Measurements from ENCODE around the gene MORF4L1.
A peak's percentile ranks its signal among the peaks of the same experiment; 100 is the strongest.
"Not testable (repeated sequence)": the region's sequence is repeated elsewhere in the genome, so short reads cannot be mapped to it uniquely, and the experiment has no call there.

The MORF4L1 gene

DNA sequence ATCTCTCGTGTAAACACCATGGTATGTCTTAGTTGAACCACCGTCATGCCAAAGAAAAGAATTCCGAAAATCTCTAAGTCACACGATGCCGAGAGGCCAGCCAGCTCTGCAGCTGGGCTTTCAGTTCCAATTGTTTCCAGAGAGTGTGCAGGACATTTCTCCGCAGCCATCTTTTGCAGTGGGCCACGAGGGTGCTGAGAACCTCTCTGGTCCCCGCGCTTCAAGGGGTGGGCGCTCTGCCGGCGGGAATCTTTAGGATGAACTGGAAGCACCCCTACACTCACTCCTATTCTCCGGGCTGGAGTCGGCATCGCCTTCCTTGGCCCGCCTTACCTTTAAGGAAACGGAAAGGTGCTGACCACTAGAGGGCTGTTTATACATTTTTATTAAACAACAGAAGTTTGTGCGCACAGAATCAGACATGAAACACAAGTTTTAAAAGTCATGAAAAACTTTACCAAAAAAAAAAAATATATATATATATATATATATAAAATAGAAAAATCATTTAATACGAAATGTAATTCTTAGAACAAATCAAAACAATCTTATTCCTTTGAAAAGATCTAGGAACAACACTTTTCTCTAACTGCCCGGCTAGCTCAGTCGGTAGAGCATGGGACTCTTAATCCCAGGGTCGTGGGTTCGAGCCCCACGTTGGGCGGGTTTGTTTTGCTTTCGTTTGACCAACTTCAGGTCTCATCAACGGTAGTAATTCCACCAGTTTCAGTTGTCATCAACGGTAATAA lies 12.5 kb upstream of the MORF4L1 start:
- DNase-seq: peak; percentile 19 to 72 (median 44)

DNA sequence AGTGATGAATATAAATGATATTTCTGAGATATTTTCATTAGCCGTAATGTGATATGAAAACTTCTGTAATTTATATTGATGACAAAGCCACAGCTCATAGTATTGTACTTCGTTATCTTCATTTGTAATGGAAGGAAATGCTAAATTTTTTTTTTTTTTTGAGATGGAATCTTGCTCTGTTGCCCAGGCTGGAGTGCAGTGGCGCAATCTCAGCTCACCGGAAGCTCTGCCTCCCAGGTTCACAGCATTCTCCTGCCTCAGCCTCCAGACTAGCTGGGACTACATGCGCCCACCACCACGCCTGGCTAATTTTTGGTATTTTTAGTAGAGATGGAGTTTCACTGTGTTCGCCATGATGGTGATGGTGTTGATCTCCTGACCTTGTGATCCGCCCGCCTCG lies 7.1 kb upstream of the MORF4L1 start:
- DNase-seq: not testable (repeated sequence)

DNA sequence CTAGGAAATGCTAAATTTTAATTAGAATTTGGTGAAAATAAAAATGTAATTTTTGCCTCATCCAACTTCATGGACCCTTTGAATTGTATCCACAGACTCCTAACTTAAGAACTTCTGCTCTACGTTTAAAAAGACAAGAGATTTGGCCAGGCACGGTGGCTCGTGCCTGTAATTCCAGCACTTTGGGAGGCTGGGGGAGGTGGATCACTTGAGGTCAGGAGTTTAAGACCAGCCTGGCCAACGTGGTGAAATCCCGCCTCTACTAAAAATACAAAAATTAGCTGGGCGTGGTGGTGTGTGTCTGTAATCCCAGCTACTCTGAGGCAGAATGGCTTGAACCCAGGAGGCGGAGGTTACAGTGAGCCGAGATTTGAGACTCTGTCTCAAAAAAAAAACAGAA lies 6.7 kb upstream of the MORF4L1 start:
- not testable (repeated sequence) for DNase-seq

DNA sequence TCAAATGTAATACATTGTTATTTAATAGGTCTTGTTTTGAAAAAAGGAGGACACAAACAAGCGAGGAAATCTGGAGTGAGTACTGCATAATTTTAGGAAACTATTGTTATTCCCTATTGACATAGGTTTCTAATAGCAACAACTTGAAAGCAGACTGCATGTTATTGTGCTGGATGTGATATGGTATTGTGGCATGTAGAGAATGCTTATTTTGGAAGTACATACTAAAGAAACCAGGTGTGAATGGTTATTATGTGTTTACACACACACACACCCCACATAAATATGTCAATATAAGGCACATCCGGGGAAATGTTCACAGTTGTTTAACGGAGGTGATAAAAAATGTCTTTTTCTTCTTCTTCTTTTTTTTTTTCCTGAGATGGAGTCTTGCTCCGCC lies 5.9 kb upstream of the MORF4L1 start:
- DNase-seq: no peak

DNA sequence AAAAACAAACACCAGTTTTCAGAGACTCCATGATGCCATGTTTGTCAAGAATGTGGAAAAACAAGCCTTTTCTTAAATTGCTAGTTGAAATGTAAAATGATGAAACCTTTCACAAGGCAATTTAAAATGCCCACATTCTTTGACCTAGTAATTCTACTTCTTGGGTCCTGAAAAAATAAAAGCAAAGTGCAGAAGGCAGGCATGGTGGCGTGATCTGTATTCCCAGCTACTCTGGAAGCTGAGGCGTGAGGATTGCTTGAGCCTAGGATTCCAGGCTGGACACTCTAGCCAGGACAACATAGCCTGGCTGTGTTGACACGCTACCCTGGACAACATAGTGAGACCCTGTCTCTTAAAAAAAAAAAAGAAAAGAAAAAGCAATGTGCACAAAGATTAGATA lies 4.3 kb upstream of the MORF4L1 start:
- DNase-seq: no peak

DNA sequence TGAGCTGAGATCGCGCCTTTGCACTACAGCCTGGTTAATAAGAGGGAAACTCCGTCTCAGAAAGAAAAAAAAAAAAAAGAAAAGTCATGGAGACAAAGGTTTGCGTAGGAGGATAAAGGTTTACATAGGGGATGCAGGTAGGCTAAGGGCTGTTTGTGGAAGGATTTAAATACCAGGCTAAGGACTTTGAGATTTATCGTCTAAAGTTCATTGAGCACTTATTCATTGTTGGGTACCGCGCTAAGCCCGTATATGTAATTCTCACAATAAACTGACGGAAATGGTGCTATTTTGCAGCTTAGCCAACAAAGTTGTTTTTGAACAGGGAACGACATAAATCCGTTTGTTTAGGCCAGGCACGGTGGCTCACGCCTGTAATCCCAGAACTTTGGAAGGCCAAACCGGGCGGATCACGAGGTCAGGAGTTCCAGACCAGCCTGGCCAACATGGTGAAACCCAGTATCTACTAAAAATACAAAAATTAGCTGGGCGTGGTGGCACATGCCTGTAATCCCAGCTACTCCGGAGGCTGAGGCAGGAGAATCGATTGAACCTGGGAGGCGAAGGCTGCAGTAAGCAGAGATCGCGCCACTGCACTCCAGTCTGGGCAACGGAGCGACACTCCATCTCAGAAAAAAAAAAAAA lies 1.1 kb upstream of the MORF4L1 start:
- DNase-seq: not testable (repeated sequence)

DNA sequence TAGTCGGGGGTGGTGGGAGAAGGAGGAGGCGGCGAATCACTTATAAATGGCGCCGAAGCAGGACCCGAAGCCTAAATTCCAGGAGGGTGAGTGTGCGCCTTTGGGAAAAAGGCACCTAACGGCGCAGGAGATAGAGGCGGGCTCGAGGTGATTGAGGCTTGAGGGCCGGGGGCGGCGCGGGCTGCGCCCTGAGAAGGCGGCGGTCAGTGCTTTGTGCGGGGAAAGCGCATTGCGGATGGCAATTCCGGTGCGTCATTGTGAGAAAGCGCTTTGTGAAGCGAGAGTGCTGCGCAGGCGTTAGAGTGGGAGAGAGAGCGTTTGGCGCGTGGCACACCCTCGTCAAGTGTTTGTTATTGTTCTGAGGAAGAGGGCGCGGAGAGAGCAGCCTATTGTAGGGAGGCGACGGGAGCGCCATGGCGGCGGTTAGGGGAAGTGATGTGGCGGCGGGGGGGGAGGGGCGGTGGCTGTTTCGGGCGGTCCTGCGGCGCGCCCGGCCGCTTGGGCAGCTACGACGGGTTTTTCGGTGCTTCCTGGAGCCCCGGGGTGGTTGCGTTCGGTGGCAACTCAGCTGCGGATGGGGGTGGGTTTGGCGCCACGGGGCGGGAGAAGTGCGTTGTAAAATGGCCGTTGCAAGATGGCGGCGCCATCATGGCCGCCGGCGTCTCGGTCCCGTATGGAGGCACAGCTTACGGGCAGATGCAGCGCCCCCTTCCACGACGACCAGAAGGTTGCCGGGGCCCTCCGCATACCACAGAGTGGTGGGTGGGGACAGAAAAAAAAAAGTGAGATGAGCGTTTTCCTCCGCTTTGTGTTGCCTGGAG lies 492 bp downstream of the MORF4L1 start:
- peak; percentile 79 to 89 (median 88) for DNase-seq

DNA sequence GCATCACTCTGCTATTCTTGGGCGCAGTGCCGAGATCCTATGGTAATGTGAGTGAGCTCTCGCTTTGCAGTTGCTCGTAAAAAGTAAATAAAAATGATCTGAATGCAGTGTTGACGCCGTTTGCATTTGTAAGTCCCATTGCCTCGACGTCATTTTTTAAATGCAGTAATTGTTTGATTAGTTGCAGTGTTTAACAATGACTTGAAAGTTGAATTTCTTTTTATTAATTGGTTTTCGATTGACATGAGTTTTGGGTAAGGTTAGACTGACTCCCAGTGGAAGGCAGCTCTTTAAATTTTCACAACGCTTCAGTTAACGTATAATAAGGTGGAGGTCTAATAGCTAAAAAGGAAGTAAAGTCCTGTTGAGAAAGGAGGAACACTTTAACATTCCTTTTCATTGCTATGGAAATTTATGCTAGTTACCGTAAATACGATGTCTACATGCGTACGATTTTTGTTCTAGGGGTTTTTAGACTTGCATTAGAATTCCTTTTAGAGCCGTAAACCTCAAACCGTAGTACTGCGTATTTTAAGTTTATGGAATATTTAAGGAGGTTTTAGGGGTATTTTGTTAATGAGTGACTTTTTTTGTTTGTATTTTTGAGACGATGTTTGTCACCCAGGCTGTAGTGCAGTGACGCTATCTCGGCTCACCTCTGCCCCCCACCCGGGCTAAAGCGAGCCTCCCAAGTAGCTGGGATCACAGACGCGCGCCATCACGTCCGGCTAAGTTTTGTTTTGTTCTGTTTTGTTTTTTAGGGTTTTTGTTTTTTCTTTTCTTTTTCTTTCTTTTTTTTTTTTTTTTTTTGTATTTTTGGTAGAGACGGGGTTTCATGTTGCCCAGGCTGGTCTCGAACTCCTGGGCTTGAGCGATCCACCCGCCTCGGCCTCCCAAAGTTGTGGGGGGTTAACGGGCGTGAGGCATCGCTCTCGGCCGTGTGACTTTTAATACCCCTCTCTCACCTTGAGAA lies 1.4 kb downstream of the MORF4L1 start:
- DNase-seq: peak in 5 of 6 experiments; percentile 12 to 37 (median 23)

DNA sequence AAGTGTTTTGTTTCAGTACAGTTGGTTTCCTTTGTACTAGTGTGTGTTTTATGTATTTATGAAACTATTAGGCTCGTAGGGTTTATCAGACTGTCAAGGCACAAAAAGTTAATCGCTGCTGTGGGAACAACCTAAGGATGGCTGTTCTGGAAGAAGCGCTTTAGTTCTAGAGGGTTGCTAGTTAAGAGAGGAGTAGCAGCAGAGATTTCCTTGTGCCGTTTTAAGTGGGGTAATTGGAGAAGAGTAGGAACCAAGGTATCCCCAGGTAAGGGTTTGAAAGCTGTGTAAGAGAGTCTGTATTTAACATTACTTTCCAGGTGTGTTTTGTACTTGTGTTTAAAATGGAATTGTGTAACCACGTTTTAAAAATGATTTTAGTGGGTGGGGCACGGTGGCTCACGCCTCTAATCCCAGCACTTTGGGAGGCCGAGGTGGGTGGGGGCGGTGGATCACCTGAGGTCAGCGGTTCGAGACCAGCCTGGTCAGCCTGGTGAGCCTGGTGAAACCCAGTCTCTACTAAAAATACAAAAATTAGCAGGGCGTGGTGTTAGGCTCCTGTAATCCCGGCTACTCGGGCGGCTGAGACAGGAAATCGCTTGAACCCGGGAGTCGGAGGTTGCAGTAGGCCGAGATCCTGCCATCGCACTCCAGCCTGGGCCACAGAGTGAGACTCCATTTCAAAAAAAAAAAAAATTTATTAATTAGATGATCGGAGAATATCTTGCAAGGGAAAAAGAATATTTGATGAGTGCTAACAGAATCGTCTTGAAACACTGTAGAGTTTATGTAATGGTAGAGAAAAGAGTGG lies 2.6 kb downstream of the MORF4L1 start:
- no peak for DNase-seq

DNA sequence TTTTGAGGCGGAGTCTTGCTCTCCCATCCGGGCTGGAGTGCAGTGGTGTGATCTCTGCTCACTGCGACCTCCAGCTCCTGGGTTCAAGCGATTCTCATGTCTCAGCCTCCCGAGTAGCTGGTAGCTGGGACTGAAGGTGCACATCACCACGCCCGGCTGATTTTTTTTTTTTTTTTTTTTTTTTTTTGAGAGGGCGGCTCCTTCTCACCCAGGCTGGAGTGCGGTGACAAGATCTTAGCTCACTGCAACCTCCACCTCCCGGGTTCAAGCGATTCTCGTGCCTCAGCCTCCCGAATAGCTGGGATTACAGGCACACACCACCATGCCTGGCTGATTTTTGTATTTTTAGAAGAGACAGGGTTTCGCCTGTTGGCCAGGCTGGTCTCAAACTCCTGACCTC lies 4.3 kb downstream of the MORF4L1 start:
- peak in 1 of 6 experiments; percentile 10 for DNase-seq

DNA sequence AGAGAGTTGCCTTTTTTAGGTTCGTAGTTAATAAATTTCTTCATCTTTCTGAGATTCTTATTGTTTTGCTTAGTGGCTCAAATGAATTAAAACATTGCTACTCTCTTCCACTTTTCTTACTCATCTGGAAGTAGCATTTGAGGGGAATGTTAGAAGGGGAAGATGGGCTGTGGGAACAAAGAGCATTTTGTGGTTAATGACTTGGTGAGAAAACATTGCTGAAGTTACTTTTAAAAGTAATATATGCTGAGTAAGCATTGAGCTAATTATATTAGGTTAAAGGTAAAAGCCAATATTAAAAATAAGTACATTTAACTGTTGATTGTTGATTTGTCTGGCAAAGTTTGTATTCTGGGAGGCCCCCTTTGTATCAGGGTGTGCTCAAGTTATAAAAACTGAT lies 5.7 kb downstream of the MORF4L1 start:
- DNase-seq: no peak

DNA sequence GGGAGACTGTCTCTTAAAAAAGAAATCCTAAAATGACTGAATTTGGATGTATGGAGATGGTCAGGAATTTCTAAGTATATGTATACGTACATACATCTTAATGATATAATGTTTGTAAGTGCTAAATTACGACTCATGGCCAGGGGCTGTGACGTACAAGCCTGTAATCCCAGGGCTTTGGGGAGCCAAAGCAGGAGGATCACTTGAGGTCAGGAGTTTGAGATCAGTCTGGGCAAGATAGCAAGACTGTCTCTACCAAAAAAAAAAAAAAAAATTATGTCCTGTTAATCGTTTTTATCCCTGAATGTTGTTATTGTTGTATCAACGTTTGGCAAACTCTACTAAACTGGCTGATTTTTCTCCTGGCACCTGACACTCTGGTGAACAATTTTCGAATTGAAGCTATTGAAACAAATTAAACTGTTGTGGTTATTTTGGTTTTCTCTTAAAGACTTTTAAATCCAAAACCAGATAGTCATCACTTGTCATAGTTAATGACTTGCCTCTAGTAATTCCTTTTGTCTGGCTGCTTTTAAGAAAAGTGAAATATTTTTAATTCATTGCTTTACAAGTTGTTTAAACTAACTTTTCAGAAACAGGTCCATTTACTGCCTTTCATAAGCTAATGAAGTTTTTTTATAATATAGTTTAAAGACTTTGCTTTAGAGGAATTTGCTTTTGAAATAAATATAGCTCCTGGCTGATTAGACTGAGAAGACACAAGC lies 7.0 kb downstream of the MORF4L1 start:
- no peak for DNase-seq

DNA sequence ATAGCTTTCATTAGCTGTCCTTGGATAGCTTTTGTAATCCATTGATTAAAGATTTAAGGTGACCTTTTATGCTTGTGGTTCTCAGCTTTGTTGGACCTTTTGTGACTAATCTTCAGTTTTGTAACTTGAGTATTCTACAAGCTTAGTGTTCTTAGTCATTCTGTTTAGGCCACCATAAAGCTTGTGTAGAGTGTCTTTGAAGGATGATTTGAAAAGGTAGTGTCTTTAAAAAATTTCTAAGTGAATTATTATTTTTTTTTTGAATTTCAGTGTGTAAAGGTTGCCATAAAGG lies 7.5 kb downstream of the MORF4L1 start:
- no peak for DNase-seq

DNA sequence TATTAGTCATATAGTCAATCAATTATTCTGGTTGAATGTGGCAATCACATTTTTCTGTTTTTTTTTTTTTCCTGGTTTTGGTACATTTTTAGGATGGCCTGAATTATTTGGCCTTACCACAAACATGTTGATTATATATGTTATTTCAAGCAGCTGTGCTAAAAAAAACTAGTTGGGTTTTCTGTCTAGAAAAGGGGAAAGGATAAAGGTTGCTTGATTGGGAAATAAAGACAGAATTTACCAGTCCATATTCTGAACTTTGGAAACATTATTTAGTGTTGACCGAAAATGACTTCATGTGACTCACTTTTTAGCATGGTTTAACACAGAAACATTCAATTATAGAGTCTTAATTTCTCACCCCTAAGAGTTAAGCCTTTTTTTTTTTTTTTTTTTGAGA lies 8.1 kb downstream of the MORF4L1 start:
- no peak for DNase-seq

DNA sequence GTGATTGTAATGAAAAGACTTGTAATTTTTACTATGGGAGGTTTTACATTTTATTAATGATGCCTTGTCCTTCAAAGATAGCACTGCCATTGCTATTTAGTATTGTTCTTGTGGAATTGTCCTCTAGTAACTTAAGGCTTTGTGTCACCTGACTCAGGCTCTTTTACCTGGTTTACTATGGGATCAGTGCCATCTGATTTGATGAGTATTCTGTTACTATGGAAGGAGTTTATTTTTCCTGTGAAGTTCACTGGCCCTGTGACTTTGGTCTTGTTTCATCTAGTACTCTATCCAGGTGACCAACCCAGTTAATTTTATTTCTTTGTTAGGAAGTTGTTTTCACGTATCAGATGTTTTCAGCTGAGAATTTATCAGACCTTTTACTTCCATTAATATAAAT lies 9.0 kb downstream of the MORF4L1 start:
- no peak for DNase-seq

DNA sequence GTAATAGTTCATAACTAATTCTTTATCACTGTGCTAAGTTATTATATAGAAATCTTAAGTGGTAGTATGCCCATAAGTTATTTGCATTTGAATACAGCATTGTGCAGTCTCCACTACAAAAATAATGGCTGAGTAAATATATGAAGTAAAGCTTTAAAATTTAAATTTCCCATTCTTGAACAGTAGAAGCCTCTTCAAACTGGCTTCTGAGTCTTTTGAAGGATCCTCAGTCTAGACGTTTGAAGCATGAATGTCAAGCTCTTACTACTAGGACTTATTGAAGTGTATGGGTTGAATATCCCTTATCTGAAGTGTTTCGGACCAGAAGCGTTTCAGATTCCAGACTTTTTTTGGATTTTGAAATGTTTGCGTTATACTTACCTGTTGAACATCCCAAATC lies 16.3 kb downstream of the MORF4L1 start:
- DNase-seq: no peak

DNA sequence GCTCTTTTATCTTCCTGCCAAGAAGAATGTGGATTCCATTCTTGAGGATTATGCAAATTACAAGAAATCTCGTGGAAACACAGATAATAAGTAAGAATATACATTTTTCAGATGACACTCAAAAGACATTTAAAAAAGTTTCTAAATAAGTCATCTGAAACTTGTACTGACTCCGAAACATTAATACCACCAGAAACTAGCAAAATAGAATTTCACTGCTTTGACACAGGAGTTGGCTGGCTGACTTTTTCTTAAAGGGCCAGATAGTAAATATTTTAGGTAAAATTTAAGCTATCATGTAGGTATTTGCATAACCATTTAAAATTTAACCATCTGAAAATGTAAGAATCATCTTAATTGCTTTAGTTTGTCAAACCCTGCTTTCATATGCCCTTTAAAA lies 20.8 kb downstream of the MORF4L1 start:
- no peak for DNase-seq

DNA sequence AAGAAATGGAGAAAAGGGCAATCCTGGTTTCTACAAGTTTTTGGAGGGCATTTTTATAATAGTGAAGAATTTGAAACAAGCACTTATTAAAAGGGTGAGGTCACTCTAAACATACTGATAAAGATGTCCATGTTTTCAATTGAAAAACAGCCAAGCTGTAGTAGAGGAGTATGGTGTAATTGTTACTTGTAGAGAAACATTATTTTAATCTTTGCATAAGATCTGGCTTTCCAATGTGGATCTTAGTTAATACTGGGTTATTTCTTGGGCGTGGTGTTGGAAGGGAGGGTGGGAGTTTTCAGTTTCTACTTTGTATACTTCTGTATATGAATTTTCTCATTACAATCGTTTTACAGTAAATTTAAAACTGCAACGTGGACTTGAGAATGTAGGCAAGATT lies 22.8 kb downstream of the MORF4L1 start:
- no peak for DNase-seq

DNA sequence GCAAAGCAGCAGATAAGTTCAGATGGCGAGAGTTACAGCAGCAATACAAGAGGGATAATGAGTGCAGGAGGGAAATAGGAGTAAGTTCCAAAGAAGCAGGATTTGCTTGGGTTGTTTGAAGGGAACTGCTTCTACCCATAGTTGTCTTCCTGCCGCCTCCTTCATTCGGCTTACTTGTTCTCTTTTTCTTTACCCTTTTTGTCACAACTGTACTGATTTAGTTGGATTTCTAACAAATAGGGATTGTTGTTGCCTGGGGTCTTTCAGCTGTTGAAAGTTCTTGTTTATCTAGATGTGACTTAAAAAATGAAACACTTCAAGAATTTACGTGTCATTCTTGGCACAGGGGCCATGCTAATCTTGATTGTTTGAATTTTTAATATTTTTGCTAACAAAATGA lies 25.9 kb downstream of the MORF4L1 start:
- no peak for DNase-seq

DNA sequence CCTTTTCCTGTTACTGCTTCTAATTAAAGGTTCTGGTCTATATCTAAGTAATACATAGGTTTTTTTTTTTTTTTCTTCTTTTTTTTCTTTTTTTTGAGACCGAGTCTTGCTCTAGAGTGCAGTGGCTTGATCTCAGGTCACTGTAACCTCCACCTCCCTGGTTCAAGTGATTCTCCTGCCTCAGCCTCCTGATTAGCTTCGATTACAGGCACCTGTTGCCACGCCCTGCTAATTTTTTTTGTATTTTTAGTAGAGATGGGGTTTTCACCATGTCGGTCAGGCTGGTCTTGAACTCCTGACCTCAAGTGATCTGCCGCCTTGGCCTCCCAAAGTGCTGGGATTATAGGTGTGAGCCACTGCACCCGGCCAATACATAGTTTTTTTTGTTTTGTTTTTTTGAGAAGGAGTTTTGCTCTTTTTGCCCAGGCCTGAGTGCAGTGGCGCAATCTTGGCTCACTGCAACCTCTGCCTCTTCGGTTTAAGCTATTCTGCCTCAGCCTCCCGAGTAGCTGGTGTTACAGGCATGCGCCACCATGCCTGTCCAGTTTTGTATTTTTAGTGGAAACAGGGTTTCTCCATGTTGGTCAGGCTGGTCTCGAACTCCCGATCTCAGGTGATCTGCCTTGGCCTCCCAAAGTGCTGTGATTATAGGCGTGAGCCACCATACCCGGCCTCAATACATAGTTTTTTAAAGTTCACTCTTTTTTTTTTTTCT lies 28.3 kb downstream of the MORF4L1 start:
- not testable (repeated sequence) for DNase-seq
